NCI-H524 (cell line): ENCODE results near the gene GTF2H2.
"Not testable (repeated sequence)": the region's sequence is repeated elsewhere in the genome, so short reads cannot be mapped to it uniquely, and the experiment has no call there.

Source experiments
- DNase-seq, 2 experiments: peaks; one replicate each; lab custom pipeline; 2025; lab: John Stamatoyannopoulos, UW

The GTF2H2 gene

GRCh38 chr5:71067262-71067928 lies at the start of gene GTF2H2:
TSS of gene GTF2H2 (minus strand) at chr5:71067676. CDS start at chr5:71062763, 4,913 bp downstream.
- DNase-seq = not testable (repeated sequence)

- not testable (repeated sequence) for DNase-seq
Observed at GRCh38 chr5:71109730-71110275, 42.3 kb upstream of the GTF2H2 start.

GRCh38 chr5:71099996-71100395 lies 32.5 kb upstream of the GTF2H2 start:
- not testable (repeated sequence) for DNase-seq

- DNase-seq = not testable (repeated sequence)
Observed at GRCh38 chr5:71097930-71098203, 30.4 kb upstream of the GTF2H2 start.

- not testable (repeated sequence) for DNase-seq
Observed at GRCh38 chr5:71097173-71097929, 29.9 kb upstream of the GTF2H2 start.

- DNase-seq = not testable (repeated sequence)
Observed at GRCh38 chr5:71089773-71090172, 22.3 kb upstream of the GTF2H2 start.

GRCh38 chr5:71088754-71089153 lies 21.3 kb upstream of the GTF2H2 start:
- not testable (repeated sequence) for DNase-seq

- DNase-seq = not testable (repeated sequence)
Observed at GRCh38 chr5:71086145-71086544, 18.7 kb upstream of the GTF2H2 start.

GRCh38 chr5:71084280-71085063 lies 17.0 kb upstream of the GTF2H2 start:
- not testable (repeated sequence) for DNase-seq

GRCh38 chr5:71082898-71083297 lies 15.4 kb upstream of the GTF2H2 start:
- DNase-seq = not testable (repeated sequence)

GRCh38 chr5:71082340-71082739 lies 14.9 kb upstream of the GTF2H2 start:
- not testable (repeated sequence) for DNase-seq

- DNase-seq = not testable (repeated sequence)
Observed at GRCh38 chr5:71061322-71061721, 6.2 kb downstream of the GTF2H2 start.

- not testable (repeated sequence) for DNase-seq
Observed at GRCh38 chr5:71059426-71059825, 8.1 kb downstream of the GTF2H2 start.

- DNase-seq = not testable (repeated sequence)
Observed at GRCh38 chr5:71044808-71045207, 22.7 kb downstream of the GTF2H2 start.

- DNase-seq = not testable (repeated sequence)
Observed at GRCh38 chr5:71044128-71044527, 23.3 kb downstream of the GTF2H2 start.

- DNase-seq = not testable (repeated sequence)
Observed at GRCh38 chr5:71031046-71031776, 36.3 kb downstream of the GTF2H2 start.

- not testable (repeated sequence) for DNase-seq
Observed at GRCh38 chr5:71025289-71025953, 42.1 kb downstream of the GTF2H2 start, which contains the start of gene NAIP. TSS of gene NAIP (minus strand) at chr5:71025339. CDS start at chr5:71012915, 12,424 bp downstream.

GRCh38 chr5:71020643-71021042 lies 46.8 kb downstream of the GTF2H2 start:
- not testable (repeated sequence) for DNase-seq

GRCh38 chr5:71018376-71019005 lies 49.0 kb downstream of the GTF2H2 start:
- DNase-seq = not testable (repeated sequence)

- no peak for DNase-seq
Observed at GRCh38 chr5:71014176-71014575, 53.3 kb downstream of the GTF2H2 start.
